ENCODE measurements around the gene CAPN9. TPM values are rescaled to one million over a fixed set of nuclear protein-coding genes. Genes with fewer than 3 reads are reported as not detected.

The CAPN9 gene
- total RNA-seq, 4 donors from 2014 or later = 0.38 TPM; not detected in 3

- Histone ChIP-seq H3K4me3 (no peak overlapping the region), H3K9me3 (no peaks in the 10 kb centered on the region), H3K27ac (no peak overlapping the region), H3K27me3 (peaks cover 0 to under 1% (median 0%) of the 10 kb centered on the region in 4 donors), H3K4me1 (peaks cover 0 to 34% (median 9%) of the 10 kb centered on the region in 3 donors), H3K36me3 (no peaks in the 10 kb centered on the region)
- WGBS, 2 donors = 43 to 80% methylated on average over 1 of the region's 4 CpGs
- TF ChIP-seq, protein P1, sequence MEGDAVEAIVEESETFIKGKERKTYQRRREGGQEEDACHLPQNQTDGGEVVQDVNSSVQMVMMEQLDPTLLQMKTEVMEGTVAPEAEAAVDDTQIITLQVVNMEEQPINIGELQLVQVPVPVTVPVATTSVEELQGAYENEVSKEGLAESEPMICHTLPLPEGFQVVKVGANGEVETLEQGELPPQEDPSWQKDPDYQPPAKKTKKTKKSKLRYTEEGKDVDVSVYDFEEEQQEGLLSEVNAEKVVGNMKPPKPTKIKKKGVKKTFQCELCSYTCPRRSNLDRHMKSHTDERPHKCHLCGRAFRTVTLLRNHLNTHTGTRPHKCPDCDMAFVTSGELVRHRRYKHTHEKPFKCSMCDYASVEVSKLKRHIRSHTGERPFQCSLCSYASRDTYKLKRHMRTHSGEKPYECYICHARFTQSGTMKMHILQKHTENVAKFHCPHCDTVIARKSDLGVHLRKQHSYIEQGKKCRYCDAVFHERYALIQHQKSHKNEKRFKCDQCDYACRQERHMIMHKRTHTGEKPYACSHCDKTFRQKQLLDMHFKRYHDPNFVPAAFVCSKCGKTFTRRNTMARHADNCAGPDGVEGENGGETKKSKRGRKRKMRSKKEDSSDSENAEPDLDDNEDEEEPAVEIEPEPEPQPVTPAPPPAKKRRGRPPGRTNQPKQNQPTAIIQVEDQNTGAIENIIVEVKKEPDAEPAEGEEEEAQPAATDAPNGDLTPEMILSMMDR (IDR thresholded peaks at IDR 0.05) = no peak
- TF ChIP-seq POLR2A (IDR thresholded peaks at IDR 0.05) = no peak
- intact Hi-C loops (cut with DNase I) = no loop called here
- no peak for DNase-seq
These were observed 73.4 kb downstream of the CAPN9 start for GRCh38 chr1:230820568-230820967.

DNA sequence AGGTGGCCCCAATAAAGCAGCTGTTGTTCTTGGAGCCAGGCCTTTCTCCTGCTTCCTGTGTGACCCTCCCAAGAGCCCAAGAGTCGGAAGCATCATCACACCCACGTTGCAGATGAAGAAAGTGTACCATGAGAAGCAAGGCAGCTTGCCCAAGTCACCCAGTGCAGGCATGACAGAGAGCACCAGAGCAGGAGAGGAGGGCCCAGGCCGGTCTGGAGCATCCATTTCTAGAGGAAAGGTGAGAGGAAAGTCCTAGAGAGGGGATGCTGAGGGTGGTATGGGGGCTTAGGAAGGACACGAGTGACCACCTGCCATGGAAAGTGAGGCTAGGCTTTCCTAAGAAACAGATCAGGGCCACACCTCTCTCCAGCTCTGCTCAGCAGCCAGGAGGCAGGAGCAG, 74.2 kb downstream of the CAPN9 start:
- Histone ChIP-seq H3K4me3 (no peak overlapping the region), H3K27ac (no peak overlapping the region), H3K36me3 (no peaks in the 10 kb centered on the region), H3K9me3 (no peaks in the 10 kb centered on the region), H3K4me1 (peaks cover 0 to 37% (median 16%) of the 10 kb centered on the region in 3 donors), H3K27me3 (peaks cover 0 to 6% (median 0%) of the 10 kb centered on the region in 4 donors)
- TF ChIP-seq POLR2A (IDR thresholded peaks at IDR 0.05) = no peak
- TF ChIP-seq, protein P1 (IDR thresholded peaks at IDR 0.05) = no peak
- intact Hi-C loops (cut with DNase I) = no loop called here
- WGBS, 2 donors = 77 to 82% methylated on average over 3 to 4 of the region's 4 CpGs
- DNase-seq = no peak

- no peak for DNase-seq
- H3K27me3 ChIP-seq = peaks cover 0 to 6% (median 0%) of the 10 kb centered on the region in 4 donors
- no peak overlapping the region for H3K4me3 ChIP-seq
- WGBS, 2 donors = 56 to 72% methylated on average over 6 of the region's 13 CpGs
- TF ChIP-seq POLR2A (IDR thresholded peaks at IDR 0.05) = no peak
- TF ChIP-seq, protein P1 (IDR thresholded peaks at IDR 0.05) = no peak
- no peaks in the 10 kb centered on the region for H3K9me3 ChIP-seq
- intact Hi-C loops (cut with DNase I) = no loop called here
- peak overlapping the region in 2 of 4 donors; percentile 43 to 71 for H3K27ac ChIP-seq
- H3K4me1 ChIP-seq = peaks cover 0 to 41% (median 16%) of the 10 kb centered on the region in 3 donors
- no peaks in the 10 kb centered on the region for H3K36me3 ChIP-seq
These were observed 74.9 kb downstream of the CAPN9 start for GRCh38 chr1:230822092-230822581.

DNA sequence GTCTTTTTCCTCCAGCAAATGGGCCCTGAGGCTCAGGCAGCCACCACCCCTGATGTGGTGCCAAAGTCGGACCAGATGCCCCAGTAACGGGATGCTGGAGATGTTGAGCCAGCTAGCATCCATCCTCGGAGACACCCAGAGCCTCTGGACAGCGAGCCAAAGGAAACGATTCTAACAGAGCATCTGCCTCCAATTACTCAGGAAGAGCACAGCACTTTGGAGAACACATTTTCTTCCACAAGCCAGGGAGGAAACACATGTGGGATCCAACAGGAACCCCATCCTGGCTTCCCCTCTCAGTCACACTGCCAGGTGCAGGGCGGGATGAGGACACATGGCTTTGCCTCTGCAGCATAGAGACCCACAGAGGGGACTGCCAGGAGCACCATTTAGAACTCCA, 76.2 kb downstream of the CAPN9 start:
- peaks cover 0 to 50% (median 16%) of the 10 kb centered on the region in 3 donors for H3K4me1 ChIP-seq
- intact Hi-C loops (cut with DNase I) = no loop called here
- H3K27ac ChIP-seq = peak overlapping the region in 2 of 4 donors; percentile 43 to 71

GRCh38 chr1:230823931-230824381, 76.8 kb downstream of the CAPN9 start:
- intact Hi-C loops (cut with DNase I) = no loop called here
- no peak for DNase-seq
- TF ChIP-seq POLR2A (IDR thresholded peaks at IDR 0.05) = no peak
- TF ChIP-seq, protein P1 (IDR thresholded peaks at IDR 0.05) = no peak
- H3K27ac ChIP-seq = peak overlapping the region in 2 of 4 donors; percentile 43 to 71
- 30 to 44% methylated on average over 1 to 2 of the region's 3 CpGs for WGBS, 2 donors
- H3K4me1 ChIP-seq = peaks cover 0 to 50% (median 16%) of the 10 kb centered on the region in 3 donors
- peaks cover 0 to 6% (median 0%) of the 10 kb centered on the region in 4 donors for H3K27me3 ChIP-seq
- no peaks in the 10 kb centered on the region for H3K9me3 ChIP-seq
- no peak overlapping the region for H3K4me3 ChIP-seq
- no peaks in the 10 kb centered on the region for H3K36me3 ChIP-seq

More for the DNA sequence above, 76.2 kb downstream of the CAPN9 start:
- H3K4me3 ChIP-seq = no peak overlapping the region
- TF ChIP-seq POLR2A (IDR thresholded peaks at IDR 0.05) = no peak
- TF ChIP-seq, protein P1 (IDR thresholded peaks at IDR 0.05) = no peak
- H3K27me3 ChIP-seq = peaks cover 0 to 6% (median 0%) of the 10 kb centered on the region in 4 donors
- no peak for DNase-seq
- no peaks in the 10 kb centered on the region for H3K36me3 ChIP-seq
- no peaks in the 10 kb centered on the region for H3K9me3 ChIP-seq
- 34 to 54% methylated on average over 5 to 6 of the region's 6 CpGs for WGBS, 2 donors
